ENCODE data around the gene CD300LB.

DNA sequence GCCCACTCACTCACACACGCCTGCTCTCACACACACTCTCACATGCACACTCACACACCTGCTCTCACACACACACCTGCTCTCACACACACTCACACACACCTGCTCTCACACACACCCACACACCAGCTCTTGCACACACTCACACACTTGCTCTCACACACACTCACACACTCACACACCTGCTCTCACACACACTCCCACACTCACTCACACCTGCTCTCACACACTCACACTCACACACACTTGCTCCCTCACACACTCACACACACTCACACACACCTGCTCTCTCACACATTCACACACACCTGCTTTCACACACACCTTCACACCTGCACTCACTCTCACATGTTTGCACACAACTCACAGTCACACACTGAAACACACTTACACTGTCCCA is 32.1 kb upstream of the CD300LB start:
- TF ChIP-seq CTCF (conservative IDR thresholded peaks at IDR 0.05; ENCODE audit: low read length) (no peak), EZH2phosphoT487 (IDR thresholded peaks at IDR 0.05; ENCODE audit: borderline replicate concordance, low read depth, low read length) (no peak)

All from OCI-LY7 (cell line).